Vagina (tissue), 2 donors: ENCODE measurements around the gene MYO15B. TPM values are rescaled to one million over a fixed set of nuclear protein-coding genes. Genes with fewer than 3 reads are reported as not detected.
A peak's percentile ranks its signal among the peaks of the same experiment; 100 is the strongest.

Experiments
- DNase-seq, 2 donors: peaks; one replicate each; pipeline ENCODE4 v3.0.0-alpha.2; 2017; ENCODE audit errors: extremely low spot score in 2 of 2
- H3K27ac ChIP-seq: fragments of 200-600 bp; sonication (generic); one replicate; pipeline ENCODE4 v1.5.1; 2019
- H3K27me3 ChIP-seq: fragments of 200-600 bp; sonication (generic); one replicate; pipeline ENCODE4 v1.5.1; 2019
- H3K36me3 ChIP-seq, 2 donors: fragments of 200-600 bp; sonication (generic); one replicate each; pipeline ENCODE4 v1.5.1; 2017 to 2019
- H3K4me1 ChIP-seq: fragments of 200-600 bp; sonication (generic); one replicate; pipeline ENCODE4 v1.5.1; 2019
- H3K4me3 ChIP-seq, 2 donors: fragments of 200-600 bp; sonication (generic); 1 replicate in 1 of 2; 2 replicates in 1 of 2; pipeline ENCODE4 v1.5.1; 2016 to 2019
- H3K9me3 ChIP-seq: fragments of 200-600 bp; sonication (generic); one replicate; pipeline ENCODE4 v1.5.1; 2019
- CTCF ChIP-seq, 3 experiments: fragments of 450-650 bp in 2 of 3; fragments of 200-600 bp in 1 of 3; sonication (generic) in 1 of 3; IDR thresholded peaks; one replicate each; pipeline ENCODE4 v1.5.1; 2017 to 2019; ENCODE audit warnings: antibody characterized with exemption in 3 of 3, mild to moderate bottlenecking in 2 of 3, moderate library complexity in 2 of 3
- POLR2A ChIP-seq, 2 donors: fragments of 450-650 bp; IDR thresholded peaks; one replicate each; pipeline ENCODE4 v1.6.1; 2017; ENCODE audit warnings: antibody characterized with exemption in 2 of 2, mild to moderate bottlenecking in 2 of 2, moderate library complexity in 2 of 2
- POLR2AphosphoS5 ChIP-seq, 2 donors: sonication (generic); formaldehyde crosslinking; IDR thresholded peaks; one replicate each; pipeline ENCODE4 v1.9.0; 2017; ENCODE audit warnings: antibody characterized with exemption in 2 of 2, mild to moderate bottlenecking in 2 of 2, low read depth in 1 of 2; ENCODE audit not compliant: insufficient read depth in 1 of 2
- intact Hi-C: fragments of 100-400 bp; cut with DNase I; formaldehyde crosslinking; loops from one replicate; pipeline ENCODE4 v1.15.1; 2023
- total RNA-seq: library from RNA; depleted of rRNA; stranded (reverse); fragments of >200 nt; gene quantifications from one replicate; pipeline ENCODE4 v1.2.3, GENCODE V29; 2016

MYO15B gene
- total RNA-seq, 1 donor from 2014 or later, result 160 TPM

DNA sequence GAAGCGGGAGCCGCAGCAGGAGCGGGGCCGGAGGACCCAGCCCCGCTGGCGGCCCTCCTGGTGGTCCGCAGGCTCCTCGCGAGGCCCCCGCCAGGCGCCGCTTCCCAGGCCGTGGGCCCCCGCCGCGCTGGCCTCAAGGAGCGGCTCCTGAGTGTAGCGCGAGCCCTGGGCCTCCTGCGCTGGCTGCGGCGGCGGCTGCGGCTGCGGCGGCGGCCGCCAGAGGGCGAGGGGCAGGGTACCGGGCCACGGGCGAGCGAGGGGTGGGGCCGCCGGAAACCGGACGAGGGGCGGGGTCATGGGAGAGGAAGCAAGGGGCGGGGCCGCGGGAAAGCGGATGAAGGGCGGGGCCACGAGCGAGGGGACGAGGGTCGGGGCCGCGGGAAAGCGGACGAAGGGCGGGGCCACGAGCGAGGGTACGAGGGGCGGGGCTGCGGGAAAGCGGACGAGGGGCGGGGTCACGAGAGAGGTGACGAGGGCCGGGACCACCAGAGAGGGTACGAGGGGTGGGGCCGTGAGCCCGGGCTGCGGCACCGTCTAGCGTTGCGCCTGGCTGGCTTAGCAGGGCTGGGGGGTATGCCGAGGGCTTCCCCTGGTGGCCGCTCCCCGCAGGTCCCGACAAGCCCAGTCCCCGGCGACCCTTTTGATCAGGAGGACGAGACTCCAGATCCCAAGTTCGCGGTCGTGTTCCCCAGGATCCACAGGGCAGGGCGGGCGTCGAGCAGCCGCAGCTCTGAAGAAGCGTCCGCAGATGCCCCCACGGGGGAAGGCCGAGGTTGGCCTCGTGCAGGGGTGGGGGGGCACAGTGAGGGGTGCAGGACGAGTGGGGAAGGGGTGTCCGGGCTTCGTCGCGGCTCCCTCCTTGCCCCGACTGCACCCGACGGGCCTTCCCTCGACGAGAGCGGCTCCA, 1.7 kb downstream of the MYO15B start:
- TF ChIP-seq POLR2AphosphoS5 (IDR thresholded peaks at IDR 0.05; ENCODE audit: insufficient read depth in 1 of 2, low read depth in 1 of 2) (no peak), CTCF (IDR thresholded peaks at IDR 0.05) (peak; percentile 68 to 83 (median 74)), POLR2A (IDR thresholded peaks at IDR 0.05) (peak in 1 of 2 donors; percentile 58)
- peak overlapping the region; percentile 91 for H3K27ac ChIP-seq
- intact Hi-C loops, result loop anchor here (5.0 kb wide), 2 partner anchors 67 to 162 kb away; no protein-coding TSS in a partner anchor
- peaks cover 33% of the 10 kb centered on the region for H3K4me1 ChIP-seq
- H3K4me3 ChIP-seq, result peak overlapping the region; percentile 58 to 71
- no peaks in the 10 kb centered on the region for H3K27me3 ChIP-seq
- no peaks in the 10 kb centered on the region for H3K36me3 ChIP-seq
- no peaks in the 10 kb centered on the region for H3K9me3 ChIP-seq
- DNase-seq, result no peak

GRCh38 chr17:75589919-75590303, 2.3 kb downstream of the MYO15B start:
- Histone ChIP-seq H3K27ac (peak overlapping the region; percentile 91), H3K36me3 (no peaks in the 10 kb centered on the region), H3K9me3 (no peaks in the 10 kb centered on the region), H3K27me3 (no peaks in the 10 kb centered on the region), H3K4me3 (peak overlapping the region; percentile 58 to 71), H3K4me1 (peaks cover 33% of the 10 kb centered on the region)
- no peak for DNase-seq
- TF ChIP-seq CTCF (IDR thresholded peaks at IDR 0.05), result no peak
- TF ChIP-seq POLR2A (IDR thresholded peaks at IDR 0.05), result no peak
- no peak for TF ChIP-seq POLR2AphosphoS5 (IDR thresholded peaks at IDR 0.05; ENCODE audit: insufficient read depth in 1 of 2, low read depth in 1 of 2)
- intact Hi-C loops, result loop anchor here (5.0 kb wide), 2 partner anchors 68 to 163 kb away; no protein-coding TSS in a partner anchor

GRCh38 chr17:75590314-75590761, 2.7 kb downstream of the MYO15B start:
- DNase-seq, result no peak
- Histone ChIP-seq H3K27ac (peak overlapping the region; percentile 91), H3K27me3 (no peaks in the 10 kb centered on the region), H3K4me1 (peaks cover 33% of the 10 kb centered on the region), H3K36me3 (no peaks in the 10 kb centered on the region), H3K4me3 (peak overlapping the region in 1 of 2 donors; percentile 71), H3K9me3 (no peaks in the 10 kb centered on the region)
- TF ChIP-seq POLR2A (IDR thresholded peaks at IDR 0.05), result no peak
- no peak for TF ChIP-seq CTCF (IDR thresholded peaks at IDR 0.05)
- TF ChIP-seq POLR2AphosphoS5 (IDR thresholded peaks at IDR 0.05; ENCODE audit: insufficient read depth in 1 of 2, low read depth in 1 of 2), result no peak
- intact Hi-C loops, result no loop called here

GRCh38 chr17:75590849-75591721, 3.5 kb downstream of the MYO15B start:
- TF ChIP-seq POLR2AphosphoS5 (IDR thresholded peaks at IDR 0.05; ENCODE audit: insufficient read depth in 1 of 2, low read depth in 1 of 2), result no peak
- no peak for TF ChIP-seq POLR2A (IDR thresholded peaks at IDR 0.05)
- TF ChIP-seq CTCF (IDR thresholded peaks at IDR 0.05), result no peak
- no peak for DNase-seq
- Histone ChIP-seq H3K27ac (no peak overlapping the region), H3K27me3 (no peaks in the 10 kb centered on the region), H3K4me1 (peaks cover 33% of the 10 kb centered on the region), H3K4me3 (no peak overlapping the region), H3K36me3 (no peaks in the 10 kb centered on the region), H3K9me3 (no peaks in the 10 kb centered on the region)
- intact Hi-C loops, result no loop called here
